Neural cell (in vitro differentiated cells): Measurements from ENCODE around the gene SMTNL2.

ENCODE experiments used
- CTCF ChIP-seq: fragments of 450-650 bp; IDR thresholded peaks from 2 replicates; pipeline ENCODE4 v1.5.1; 2014; ENCODE audit warnings: antibody characterized with exemption, mild to moderate bottlenecking, moderate library complexity; ENCODE audit not compliant: poor library complexity, severe bottlenecking
- EZH2 ChIP-seq: fragments of 200-600, 300-800 bp; shearing (Covaris generic), sonication (generic); IDR thresholded peaks from 2 replicates; pipeline ENCODE4 v1.6.1; 2014; ENCODE audit warnings: antibody characterized with exemption, low read length, borderline replicate concordance, mild to moderate bottlenecking; ENCODE audit not compliant: insufficient read depth, poor library complexity, severe bottlenecking

- TF ChIP-seq EZH2 (no peak), CTCF (no peak)
These were observed 44.6 kb upstream of the SMTNL2 start for GRCh38 chr17:4539576-4540223.
